Hepatocyte (in vitro differentiated cells): ENCODE data around the gene STYX. TPM values are rescaled to one million over a fixed set of nuclear protein-coding genes. Genes with fewer than 3 reads are reported as not detected.

Experiments
- DNase-seq: peaks from one replicate; pipeline ENCODE4 v3.0.0-alpha.2; 2016; ENCODE audit warnings: low spot score
- H2AFZ ChIP-seq: fragments of 200-600 bp; sonication (generic); 2 replicates; pipeline ENCODE4 v1.6.0; 2016; ENCODE audit warnings: antibody characterized with exemption, mild to moderate bottlenecking
- H3K27ac ChIP-seq: fragments of 200-600 bp; sonication (generic); 2 replicates; pipeline ENCODE4 v1.5.1; 2016; ENCODE audit warnings: mild to moderate bottlenecking
- H3K27me3 ChIP-seq: fragments of 200-600 bp; sonication (generic); 2 replicates; pipeline ENCODE4 v1.6.1; 2016
- H3K36me3 ChIP-seq: fragments of 200-600 bp; sonication (generic); replicated peaks from 2 replicates; pipeline ENCODE4 v1.5.1; 2016; ENCODE audit warnings: low read depth; ENCODE audit not compliant: insufficient read depth
- H3K4me1 ChIP-seq: fragments of 200-600 bp; sonication (generic); 2 replicates; pipeline ENCODE4 v1.5.1; 2016; ENCODE audit warnings: mild to moderate bottlenecking, moderate library complexity; ENCODE audit not compliant: insufficient read depth
- H3K4me2 ChIP-seq: fragments of 200-600 bp; sonication (generic); 2 replicates; pipeline ENCODE4 v1.6.0; 2016
- H3K4me3 ChIP-seq: fragments of 200-600 bp; sonication (generic); 2 replicates; pipeline ENCODE4 v1.5.1; 2016; ENCODE audit warnings: mild to moderate bottlenecking
- H3K79me2 ChIP-seq: fragments of 200-600 bp; sonication (generic); 2 replicates; pipeline ENCODE4 v1.6.0; 2017; ENCODE audit warnings: mild to moderate bottlenecking
- H3K9me2 ChIP-seq: fragments of 200-600 bp; sonication (generic); replicated peaks from 2 replicates; pipeline ENCODE4 v1.6.0; 2017; ENCODE audit warnings: mild to moderate bottlenecking; ENCODE audit not compliant: insufficient read depth
- H3K9me3 ChIP-seq: fragments of 200-600 bp; sonication (generic); 2 replicates; pipeline ENCODE4 v1.5.1; 2016; ENCODE audit warnings: low read depth, mild to moderate bottlenecking
- H4K20me1 ChIP-seq: fragments of 200-600 bp; sonication (generic); 2 replicates; pipeline ENCODE4 v1.6.0; 2016; ENCODE audit warnings: mild to moderate bottlenecking; ENCODE audit not compliant: insufficient read depth, poor library complexity, severe bottlenecking
- EZH2 ChIP-seq: fragments of 200-600 bp; sonication (generic); IDR thresholded peaks from 2 replicates; pipeline ENCODE4 v1.6.1; 2016; ENCODE audit warnings: antibody characterized with exemption, mild to moderate bottlenecking, borderline replicate concordance
- EZH2phosphoT487 ChIP-seq: fragments of 200-600 bp; sonication (generic); IDR thresholded peaks from one replicate; pipeline ENCODE4 v1.6.1; 2018; ENCODE audit warnings: antibody characterized with exemption, mild to moderate bottlenecking, low read depth, moderate library complexity; ENCODE audit not compliant: unreplicated experiment, severe bottlenecking
- WGBS: methylation state at CpG from one replicate; pipeline ENCODE4 v1.1.6; 2016; ENCODE audit warnings: low lambda C conversion rate; ENCODE audit errors: missing lambda C conversion rate; 5-methylcytosine and 5-hydroxymethylcytosine counted together
- polyA plus RNA-seq: library from polyadenylated mRNA; unstranded; fragments of >200 nt; fragmentation: Nextera tagmentation; extraction: Ambion mirVana; gene quantifications from 2 replicates; pipeline ENCODE4 v1.2.1, GENCODE V29; 2016
- total RNA-seq: library from RNA; depleted of rRNA; stranded (reverse); fragments of >200 nt; gene quantifications from 2 replicates; pipeline ENCODE4 v1.2.3, GENCODE V29; 2014
- TF ChIP-seq, protein P1 (sequence below): fragments of 200-600 bp; sonication (generic); IDR thresholded peaks from 2 replicates; pipeline ENCODE4 v1.5.1; 2016; ENCODE audit warnings: antibody characterized with exemption, mild to moderate bottlenecking; ENCODE audit not compliant: poor library complexity

Gene STYX
- total and polyA plus RNA-seq, 2 experiments from 2014 or later = 8.1 to 21.5 TPM

DNA sequence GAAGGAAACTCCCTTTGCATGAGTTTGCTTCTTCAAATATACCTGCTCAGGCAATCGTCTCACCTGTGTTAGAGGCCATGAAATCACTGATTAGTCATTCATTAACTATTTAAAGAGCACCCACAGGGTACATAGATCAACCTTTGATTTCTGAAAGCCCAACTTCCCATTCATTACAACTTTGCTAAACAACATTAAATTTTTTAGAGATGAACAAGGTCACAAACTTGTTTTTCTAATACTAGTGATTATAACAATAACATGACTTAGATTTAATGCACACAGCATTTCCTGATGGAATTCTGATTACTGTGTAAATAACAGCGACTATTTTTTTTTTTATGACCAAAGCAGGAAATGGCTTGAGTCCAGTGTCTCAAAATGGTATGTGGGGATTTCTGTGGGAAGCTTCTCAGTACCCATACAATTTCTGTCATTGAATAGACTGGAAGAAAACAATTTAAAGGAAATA is 29.2 kb upstream of the STYX start:
- Histone ChIP-seq H4K20me1 (no peaks in the 10 kb centered on the region), H3K4me3 (no peak overlapping the region), H3K9me3 (no peaks in the 10 kb centered on the region), H3K4me2 (peak overlapping the region; percentile 9), H3K79me2 (no peaks in the 10 kb centered on the region), H3K36me3 (no peaks in the 10 kb centered on the region), H2AFZ (peak overlapping the region; percentile 48), H3K27ac (peak overlapping the region; percentile 96), H3K4me1 (peaks cover 5% of the 10 kb centered on the region), H3K9me2 (no peaks in the 10 kb centered on the region), H3K27me3 (no peaks in the 10 kb centered on the region)
- DNase-seq = peak; percentile 46
- 24% methylated on average over 2 of the region's 2 CpGs for WGBS
- TF ChIP-seq, protein P1, sequence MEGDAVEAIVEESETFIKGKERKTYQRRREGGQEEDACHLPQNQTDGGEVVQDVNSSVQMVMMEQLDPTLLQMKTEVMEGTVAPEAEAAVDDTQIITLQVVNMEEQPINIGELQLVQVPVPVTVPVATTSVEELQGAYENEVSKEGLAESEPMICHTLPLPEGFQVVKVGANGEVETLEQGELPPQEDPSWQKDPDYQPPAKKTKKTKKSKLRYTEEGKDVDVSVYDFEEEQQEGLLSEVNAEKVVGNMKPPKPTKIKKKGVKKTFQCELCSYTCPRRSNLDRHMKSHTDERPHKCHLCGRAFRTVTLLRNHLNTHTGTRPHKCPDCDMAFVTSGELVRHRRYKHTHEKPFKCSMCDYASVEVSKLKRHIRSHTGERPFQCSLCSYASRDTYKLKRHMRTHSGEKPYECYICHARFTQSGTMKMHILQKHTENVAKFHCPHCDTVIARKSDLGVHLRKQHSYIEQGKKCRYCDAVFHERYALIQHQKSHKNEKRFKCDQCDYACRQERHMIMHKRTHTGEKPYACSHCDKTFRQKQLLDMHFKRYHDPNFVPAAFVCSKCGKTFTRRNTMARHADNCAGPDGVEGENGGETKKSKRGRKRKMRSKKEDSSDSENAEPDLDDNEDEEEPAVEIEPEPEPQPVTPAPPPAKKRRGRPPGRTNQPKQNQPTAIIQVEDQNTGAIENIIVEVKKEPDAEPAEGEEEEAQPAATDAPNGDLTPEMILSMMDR = no peak
- TF ChIP-seq EZH2 (no peak), EZH2phosphoT487 (no peak)

DNA sequence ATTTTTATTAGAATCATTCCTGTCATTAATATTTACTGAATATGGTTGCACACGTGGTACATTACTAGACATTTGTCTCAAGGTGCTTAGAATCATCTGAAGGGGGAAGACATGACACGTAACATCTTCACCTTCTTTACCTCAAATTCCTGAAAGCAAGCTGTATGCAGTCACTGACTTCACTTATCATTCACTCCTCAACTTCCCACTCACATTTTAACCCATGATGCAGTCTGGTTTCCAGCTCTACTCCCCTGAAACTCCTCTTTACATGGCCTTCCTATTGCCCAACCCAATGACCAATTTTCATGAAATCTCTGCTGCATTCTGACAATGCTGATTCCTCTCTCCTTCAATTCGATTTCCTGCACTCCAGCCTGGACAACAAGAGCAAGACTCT is 28.7 kb upstream of the STYX start:
- 78% methylated on average over 3 of the region's 3 CpGs for WGBS
- TF ChIP-seq EZH2phosphoT487 = no peak
- TF ChIP-seq, protein P1 = no peak
- no peak for TF ChIP-seq EZH2
- peaks cover 7% of the 10 kb centered on the region for H3K4me1 ChIP-seq
- no peaks in the 10 kb centered on the region for H4K20me1 ChIP-seq
- DNase-seq = no peak
- no peaks in the 10 kb centered on the region for H3K36me3 ChIP-seq
- H3K79me2 ChIP-seq = no peaks in the 10 kb centered on the region
- no peaks in the 10 kb centered on the region for H3K27me3 ChIP-seq
- H2AFZ ChIP-seq = peak overlapping the region; percentile 48
- peak overlapping the region; percentile 9 for H3K4me2 ChIP-seq
- no peaks in the 10 kb centered on the region for H3K9me2 ChIP-seq
- peak overlapping the region; percentile 96 for H3K27ac ChIP-seq
- H3K4me3 ChIP-seq = no peak overlapping the region
- H3K9me3 ChIP-seq = no peaks in the 10 kb centered on the region

DNA sequence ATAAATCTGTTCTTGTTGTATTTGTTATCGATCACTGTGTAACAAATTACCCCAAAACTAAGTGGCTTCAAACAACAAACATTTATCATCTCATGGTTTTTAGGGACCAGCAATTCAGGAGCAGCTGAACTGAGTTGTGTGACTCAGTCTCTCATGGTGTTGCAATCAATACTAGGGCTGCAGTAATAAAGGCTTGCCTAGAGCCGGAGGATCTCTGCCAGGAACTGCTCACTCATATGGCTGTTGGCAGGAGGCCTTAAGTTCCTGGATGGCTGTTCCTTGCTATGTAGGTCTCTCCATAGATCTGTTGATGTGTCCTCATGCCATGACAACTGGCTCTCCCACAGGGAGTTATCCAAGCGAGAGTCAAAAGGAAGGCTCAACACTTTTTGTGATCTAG is 26.7 kb upstream of the STYX start:
- Histone ChIP-seq H4K20me1 (peaks cover 4% of the 10 kb centered on the region), H3K9me2 (no peaks in the 10 kb centered on the region), H3K79me2 (peaks cover 11% of the 10 kb centered on the region), H2AFZ (no peak overlapping the region), H3K36me3 (no peaks in the 10 kb centered on the region), H3K9me3 (no peaks in the 10 kb centered on the region), H3K27ac (peak overlapping the region; percentile 66), H3K4me1 (peaks cover 11% of the 10 kb centered on the region), H3K4me2 (no peak overlapping the region), H3K27me3 (no peaks in the 10 kb centered on the region), H3K4me3 (no peak overlapping the region)
- WGBS = 87% methylated on average over 3 of the region's 3 CpGs
- peak; percentile 60 for DNase-seq
- TF ChIP-seq EZH2phosphoT487 (no peak), EZH2 (no peak)
- TF ChIP-seq, protein P1 = no peak
